Gastrocnemius medialis (tissue), 4 donors: ENCODE data around the gene CBL.

ENCODE experiments used
- CTCF ChIP-seq, 5 experiments: fragments of 450-650 bp in 3 of 5; fragments of 200-600 bp in 2 of 5; sonication (generic) in 2 of 5; IDR thresholded peaks in 4 of 5; conservative IDR thresholded peaks in 1 of 5; 1 replicate in 4 of 5; 2 replicates in 1 of 5; pipeline ENCODE4 v1.5.1; 2016 to 2019; ENCODE audit warnings: antibody characterized with exemption in 5 of 5, mild to moderate bottlenecking in 3 of 5, moderate library complexity in 3 of 5
- POLR2A ChIP-seq, 2 donors: fragments of 450-650 bp; IDR thresholded peaks; one replicate each; pipeline ENCODE4 v1.6.1; 2017; ENCODE audit warnings: antibody characterized with exemption in 2 of 2, mild to moderate bottlenecking in 2 of 2, moderate library complexity in 2 of 2

- no peak for TF ChIP-seq POLR2A (IDR thresholded peaks at IDR 0.05)
- no peak for TF ChIP-seq CTCF (IDR thresholded peaks at IDR 0.05 in 4 of 5, conservative IDR thresholded peaks at IDR 0.05 in 1 of 5)
These were observed 99.6 kb downstream of the CBL start for GRCh38 chr11:119305556-119306372.
